Measurements from ENCODE around the gene XRRA1. TPM values are rescaled to one million over a fixed set of nuclear protein-coding genes. Genes with fewer than 3 reads are reported as not detected.
A peak's percentile ranks its signal among the peaks of the same experiment; 100 is the strongest.

The XRRA1 gene
- total and polyA plus RNA-seq, 8 donors: 2.4 to 22.5 (median 8.3) TPM

DNA sequence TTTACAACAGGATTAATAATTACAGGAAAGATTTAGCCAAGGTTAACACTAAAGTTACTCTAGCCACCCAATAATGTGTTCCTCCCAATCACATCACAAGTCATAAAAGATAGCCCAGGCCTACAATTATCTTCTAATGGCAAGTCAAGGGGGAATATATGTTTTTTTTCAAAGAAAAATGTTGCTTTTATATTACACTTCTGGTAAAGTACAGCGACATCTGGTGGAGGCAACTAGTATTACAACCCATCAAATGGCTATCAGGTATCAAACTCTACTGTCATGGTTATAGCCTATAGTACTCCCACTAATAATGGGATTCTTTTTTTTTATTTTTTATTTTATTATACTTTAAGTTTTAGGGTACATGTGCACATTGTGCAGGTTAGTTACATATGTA is 71.8 kb downstream of the XRRA1 start:
- H3K9me3 ChIP-seq: no peaks in the 10 kb centered on the region
- ATAC-seq (no peak), FAIRE-seq (no peak), DNase-seq (no peak)
- H3K27ac ChIP-seq: no peak overlapping the region
- H3K4me3 ChIP-seq: no peak overlapping the region
- intact Hi-C loops (cut with DNase I): no loop called here
- TF ChIP-seq CTCF (IDR thresholded peaks at IDR 0.05): peak in 2 of 4 donors; percentile 10 to 34
- WGBS, 2 donors: 37 to 55% methylated on average over 1 of the region's 1 CpG
- no peaks in the 10 kb centered on the region for H3K27me3 ChIP-seq
- peaks cover 0 to 13% (median 5%) of the 10 kb centered on the region in 3 donors for H3K36me3 ChIP-seq
- H3K4me1 ChIP-seq: no peaks in the 10 kb centered on the region

- Histone ChIP-seq H3K27me3 (no peaks in the 10 kb centered on the region), H3K4me3 (no peak overlapping the region), H3K4me1 (no peaks in the 10 kb centered on the region), H3K9me3 (peaks cover 0 to 10% (median 0%) of the 10 kb centered on the region in 4 donors), H3K36me3 (peaks cover 0 to 32% (median 5%) of the 10 kb centered on the region in 3 donors), H3K27ac (no peak overlapping the region)
- intact Hi-C loops (cut with DNase I): no loop called here
- DNase-seq: no peak
- 97 to 98% methylated on average over 2 of the region's 2 CpGs for WGBS, 2 donors
- peak in 1 of 4 donors; percentile 24 for ATAC-seq
- TF ChIP-seq CTCF (IDR thresholded peaks at IDR 0.05): no peak
- FAIRE-seq: no peak
Observed at GRCh38 chr11:74871037-74871436, 77.9 kb downstream of the XRRA1 start.

DNA sequence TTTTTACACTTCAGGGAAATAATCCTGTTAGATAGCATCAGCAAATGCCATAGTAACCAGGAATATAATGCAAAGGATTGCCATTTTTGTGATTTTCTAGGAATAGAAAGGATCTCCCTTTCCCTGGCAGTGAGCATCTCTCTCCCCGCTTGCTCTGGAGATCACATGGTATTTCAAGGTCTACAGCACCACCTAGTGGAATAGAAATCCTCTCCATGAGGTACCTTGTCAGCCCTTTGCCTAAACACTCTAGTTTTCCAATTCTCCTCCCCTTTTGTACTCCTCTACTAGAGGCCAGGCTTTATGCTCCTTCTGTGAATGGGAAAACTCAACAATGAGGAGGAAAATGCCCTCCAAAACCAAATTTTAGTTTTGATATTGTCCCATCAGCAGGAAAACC is 78.4 kb downstream of the XRRA1 start:
- ATAC-seq: no peak
- peaks cover 0 to 10% (median 0%) of the 10 kb centered on the region in 4 donors for H3K9me3 ChIP-seq
- H3K27ac ChIP-seq: no peak overlapping the region
- FAIRE-seq: no peak
- peaks cover 0 to 32% (median 1%) of the 10 kb centered on the region in 3 donors for H3K36me3 ChIP-seq
- DNase-seq: no peak
- H3K27me3 ChIP-seq: no peaks in the 10 kb centered on the region
- H3K4me3 ChIP-seq: no peak overlapping the region
- H3K4me1 ChIP-seq: no peaks in the 10 kb centered on the region
- no peak for TF ChIP-seq CTCF (IDR thresholded peaks at IDR 0.05)
- 100% methylated on average over 1 of the region's 1 CpG for WGBS, 2 donors
- intact Hi-C loops (cut with DNase I): no loop called here

DNA sequence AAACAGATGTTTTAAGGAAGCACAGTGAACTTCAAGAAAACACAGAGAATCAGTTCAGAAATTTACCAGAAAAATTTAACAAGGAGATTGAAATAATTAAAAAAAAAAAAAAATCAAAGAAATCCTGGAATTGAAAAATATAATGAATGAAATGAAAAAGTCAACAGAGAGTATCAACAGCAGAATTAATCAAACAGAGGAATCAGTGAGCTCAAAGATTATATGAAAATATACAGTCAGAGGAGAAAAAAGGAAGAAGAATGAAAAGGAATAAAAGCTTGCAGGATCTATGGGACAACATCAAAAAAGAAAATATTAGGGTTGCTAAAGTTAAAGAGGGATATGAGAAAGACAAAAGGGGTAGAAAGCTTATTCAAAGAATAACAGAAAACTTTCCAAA is 82.3 kb downstream of the XRRA1 start:
- Histone ChIP-seq H3K4me3 (no peak overlapping the region), H3K9me3 (peaks cover 0 to 10% (median 0%) of the 10 kb centered on the region in 4 donors), H3K27me3 (no peaks in the 10 kb centered on the region), H3K27ac (no peak overlapping the region), H3K4me1 (no peaks in the 10 kb centered on the region), H3K36me3 (peaks cover 0 to 27% (median 7%) of the 10 kb centered on the region in 3 donors)
- ATAC-seq (no peak), DNase-seq (no peak), FAIRE-seq (no peak)
- TF ChIP-seq CTCF (IDR thresholded peaks at IDR 0.05): no peak
- intact Hi-C loops (cut with DNase I): no loop called here

- DNase-seq (no peak), FAIRE-seq (no peak), ATAC-seq (no peak)
- Histone ChIP-seq H3K4me3 (no peak overlapping the region), H3K4me1 (no peaks in the 10 kb centered on the region), H3K36me3 (peaks cover 0 to 13% (median 7%) of the 10 kb centered on the region in 3 donors), H3K9me3 (peaks cover 0 to 4% (median 0%) of the 10 kb centered on the region in 4 donors), H3K27me3 (no peaks in the 10 kb centered on the region), H3K27ac (no peak overlapping the region)
- TF ChIP-seq CTCF (IDR thresholded peaks at IDR 0.05): no peak
- 91 to 98% methylated on average over 2 of the region's 2 CpGs for WGBS, 2 donors
- intact Hi-C loops (cut with DNase I): no loop called here
Observed at GRCh38 chr11:74863410-74863809, 85.5 kb downstream of the XRRA1 start.
